ENCODE data around the gene KRTAP5-3.
"Not testable (repeated sequence)": the region's sequence is repeated elsewhere in the genome, so short reads cannot be mapped to it uniquely, and the experiment has no call there.

The KRTAP5-3 gene

DNA sequence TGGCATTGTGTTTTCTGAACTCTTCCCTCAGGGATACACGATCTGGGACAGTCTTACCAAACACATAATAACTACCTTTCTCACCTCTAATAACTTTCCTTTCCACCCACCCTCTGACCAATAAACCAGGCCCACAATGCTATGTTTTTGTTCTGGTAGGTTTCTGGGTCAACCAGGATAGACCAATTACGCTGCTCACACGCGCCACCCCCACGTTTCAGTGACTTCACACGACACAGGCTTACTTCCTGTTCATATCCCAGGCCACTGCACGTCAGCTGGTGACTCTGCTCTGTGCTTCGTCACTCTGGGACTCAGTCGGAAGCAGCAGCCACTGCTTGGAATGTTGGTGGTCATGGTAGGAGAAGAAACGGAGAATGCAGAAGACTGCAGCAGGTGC is 11.2 kb upstream of the KRTAP5-3 start:
- no peak overlapping the region for H3K4me3 ChIP-seq
- H3K27ac ChIP-seq = no peak overlapping the region
- TF ChIP-seq, protein P1, sequence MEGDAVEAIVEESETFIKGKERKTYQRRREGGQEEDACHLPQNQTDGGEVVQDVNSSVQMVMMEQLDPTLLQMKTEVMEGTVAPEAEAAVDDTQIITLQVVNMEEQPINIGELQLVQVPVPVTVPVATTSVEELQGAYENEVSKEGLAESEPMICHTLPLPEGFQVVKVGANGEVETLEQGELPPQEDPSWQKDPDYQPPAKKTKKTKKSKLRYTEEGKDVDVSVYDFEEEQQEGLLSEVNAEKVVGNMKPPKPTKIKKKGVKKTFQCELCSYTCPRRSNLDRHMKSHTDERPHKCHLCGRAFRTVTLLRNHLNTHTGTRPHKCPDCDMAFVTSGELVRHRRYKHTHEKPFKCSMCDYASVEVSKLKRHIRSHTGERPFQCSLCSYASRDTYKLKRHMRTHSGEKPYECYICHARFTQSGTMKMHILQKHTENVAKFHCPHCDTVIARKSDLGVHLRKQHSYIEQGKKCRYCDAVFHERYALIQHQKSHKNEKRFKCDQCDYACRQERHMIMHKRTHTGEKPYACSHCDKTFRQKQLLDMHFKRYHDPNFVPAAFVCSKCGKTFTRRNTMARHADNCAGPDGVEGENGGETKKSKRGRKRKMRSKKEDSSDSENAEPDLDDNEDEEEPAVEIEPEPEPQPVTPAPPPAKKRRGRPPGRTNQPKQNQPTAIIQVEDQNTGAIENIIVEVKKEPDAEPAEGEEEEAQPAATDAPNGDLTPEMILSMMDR (IDR thresholded peaks at IDR 0.05) = no peak
- no peak for DNase-seq (ENCODE audit: low spot score)

GRCh38 chr11:1618231-1618630 is 10.0 kb upstream of the KRTAP5-3 start:
- TF ChIP-seq, protein P1 (IDR thresholded peaks at IDR 0.05) = no peak
- H3K4me3 ChIP-seq = no peak overlapping the region
- no peak overlapping the region for H3K27ac ChIP-seq
- no peak for DNase-seq (ENCODE audit: low spot score)

DNA sequence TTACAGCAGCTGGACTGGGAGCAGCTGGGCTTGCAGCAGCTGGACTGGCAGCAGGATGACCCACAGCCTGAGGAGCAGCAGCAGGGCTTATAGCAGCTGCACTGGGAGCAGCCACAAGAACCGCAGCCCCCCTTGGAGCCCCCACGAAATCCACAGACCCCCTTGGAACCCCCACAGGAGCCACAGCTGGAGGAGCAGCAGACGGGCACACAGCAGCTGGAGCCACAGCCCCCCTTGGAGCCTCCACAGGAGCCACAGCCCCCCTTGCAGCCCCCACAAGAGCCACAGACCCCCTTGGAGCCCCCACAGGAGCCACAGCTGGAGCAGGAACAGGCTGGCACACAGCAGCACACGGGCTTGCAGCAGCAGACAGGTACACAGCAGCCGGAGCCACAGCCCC is 362 bp downstream of the KRTAP5-3 start:
- not testable (repeated sequence) for H3K4me3 ChIP-seq; H3K27ac ChIP-seq; DNase-seq (ENCODE audit: low spot score)

DNA sequence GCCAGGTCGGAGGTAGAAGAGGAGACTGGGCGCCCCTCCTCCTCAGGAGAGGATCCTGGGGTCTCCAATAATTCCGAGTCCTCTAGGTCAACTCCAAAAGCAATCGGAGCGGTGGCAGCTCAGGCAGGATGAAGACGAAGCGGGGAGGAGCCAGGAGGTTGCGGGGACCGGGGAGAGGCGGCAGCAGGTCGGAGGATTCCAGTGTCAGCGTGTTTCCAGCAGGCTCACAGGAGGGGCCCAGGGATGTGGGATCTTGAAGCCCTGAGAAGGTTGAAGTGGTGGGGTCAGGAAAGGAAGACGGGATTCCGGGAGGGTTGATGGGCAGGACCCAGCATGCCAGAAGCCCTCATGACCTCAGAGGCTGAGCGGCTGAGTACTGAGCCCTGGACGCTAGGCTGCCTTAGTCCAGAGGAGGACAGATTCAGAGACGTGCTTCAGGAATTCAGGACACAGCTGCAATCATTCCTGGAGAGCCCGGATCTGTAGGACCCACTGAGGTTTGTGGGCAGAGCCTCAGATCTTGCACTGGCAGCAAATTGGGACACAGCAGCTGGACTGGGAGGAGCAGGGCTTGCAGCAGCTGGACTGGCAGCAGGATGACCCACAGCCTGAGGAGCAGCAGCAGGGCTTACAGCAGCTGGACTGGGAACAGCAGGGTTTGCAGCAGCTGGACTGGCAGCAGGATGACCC is 962 bp downstream of the KRTAP5-3 start:
- not testable (repeated sequence) for DNase-seq (ENCODE audit: low spot score); H3K27ac ChIP-seq; H3K4me3 ChIP-seq

GRCh38 chr11:1605923-1606322 is 2.3 kb downstream of the KRTAP5-3 start:
- DNase-seq (ENCODE audit: low spot score); H3K4me3 ChIP-seq; H3K27ac ChIP-seq: not testable (repeated sequence)

DNA sequence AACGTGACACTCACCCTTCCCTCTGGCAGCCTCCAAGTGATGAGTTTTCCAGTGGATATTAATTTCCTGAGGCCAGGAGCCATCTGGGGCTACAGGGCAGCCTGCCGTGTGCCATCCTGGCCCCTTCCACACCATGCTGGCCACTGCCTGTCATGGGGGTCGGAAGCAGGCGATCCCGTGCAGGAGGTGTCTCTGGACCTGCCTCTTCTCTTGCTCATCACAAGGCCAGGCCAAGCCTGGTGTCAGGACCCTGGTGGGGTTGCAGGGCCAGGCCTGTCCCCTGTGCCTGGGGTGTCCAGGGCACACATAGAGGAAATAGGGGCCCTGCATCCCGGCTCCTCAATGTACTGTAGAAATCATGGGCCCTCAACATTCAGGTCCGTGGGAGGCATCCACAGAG is 3.6 kb downstream of the KRTAP5-3 start:
- TF ChIP-seq, protein P1 (IDR thresholded peaks at IDR 0.05) = no peak
- Histone ChIP-seq H3K27ac (no peak overlapping the region), H3K4me3 (no peak overlapping the region)
- no peak for DNase-seq (ENCODE audit: low spot score)

GRCh38 chr11:1604181-1604580 is 4.1 kb downstream of the KRTAP5-3 start:
- H3K27ac ChIP-seq = no peak overlapping the region

DNA sequence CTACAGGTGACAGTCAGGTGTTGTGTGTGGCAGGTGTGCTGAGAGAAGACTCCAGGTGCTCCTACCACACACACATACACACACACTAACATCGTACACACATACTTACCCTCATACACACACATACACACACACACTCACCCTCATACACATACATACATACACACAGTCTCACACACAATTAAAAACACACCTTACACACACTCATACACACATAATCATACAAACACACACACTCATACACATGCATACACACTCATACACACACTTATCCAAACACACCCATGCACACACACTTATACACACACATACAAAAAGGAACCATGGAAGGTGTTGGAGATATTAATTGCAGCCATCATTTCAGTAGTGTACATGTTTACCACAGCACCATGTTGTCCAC is 4.6 kb downstream of the KRTAP5-3 start:
- no peak overlapping the region for H3K4me3 ChIP-seq
- H3K27ac ChIP-seq = no peak overlapping the region
- DNase-seq (ENCODE audit: low spot score) = no peak
- TF ChIP-seq, protein P1 (IDR thresholded peaks at IDR 0.05) = no peak

More at GRCh38 chr11:1604181-1604580, 4.1 kb downstream of the KRTAP5-3 start:
- H3K4me3 ChIP-seq = no peak overlapping the region
- TF ChIP-seq, protein P1 (IDR thresholded peaks at IDR 0.05) = no peak
- no peak for DNase-seq (ENCODE audit: low spot score)

DNA sequence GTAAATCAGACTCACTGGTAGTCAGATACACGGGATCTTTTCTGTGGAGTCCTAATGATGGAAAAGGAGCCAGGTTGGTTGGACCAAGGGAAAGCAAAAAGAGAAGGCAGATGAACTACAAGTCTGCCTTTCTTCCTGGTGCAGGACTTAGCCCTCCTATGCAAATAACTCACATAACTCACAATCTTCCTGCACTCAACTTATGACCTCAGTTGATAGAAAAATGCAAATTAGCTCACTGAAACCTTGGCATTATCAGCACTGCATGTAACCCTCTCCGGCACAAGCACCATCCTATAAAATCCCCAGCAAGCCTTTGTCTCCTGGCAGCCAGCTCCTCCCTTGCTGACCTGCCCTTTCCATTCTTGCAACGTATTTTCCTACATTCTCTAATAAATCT is 6.6 kb downstream of the KRTAP5-3 start:
- not testable (repeated sequence) for H3K27ac ChIP-seq; DNase-seq (ENCODE audit: low spot score)

More for the DNA sequence above, 6.6 kb downstream of the KRTAP5-3 start:
- not testable (repeated sequence) for H3K4me3 ChIP-seq

Measured in coronary artery (tissue), 2 donors.